Measurements from ENCODE around the gene DUSP10.

The DUSP10 gene

DNA sequence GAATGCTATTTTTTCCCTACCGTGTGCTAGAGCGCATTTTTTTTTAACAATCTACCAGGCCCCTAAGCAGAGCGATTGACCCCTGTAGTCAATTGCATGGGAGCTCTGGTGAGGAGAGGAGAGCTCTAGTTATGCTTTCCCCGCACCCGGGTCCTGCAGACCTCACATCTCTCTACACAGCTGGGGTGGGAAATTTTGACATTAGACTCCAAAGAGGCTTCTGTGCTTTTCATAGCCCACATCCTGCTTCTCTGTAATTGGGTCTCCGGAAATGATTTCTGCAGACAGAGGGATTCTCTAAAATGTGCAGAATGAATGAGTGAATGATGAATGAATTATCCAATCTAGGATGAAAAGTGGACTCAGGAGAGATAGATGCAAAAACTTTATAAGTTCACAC is 41.5 kb upstream of the DUSP10 start:
- H3K27ac ChIP-seq (replicated peaks): no peak overlapping the region
- TF ChIP-seq SPI1 (IDR thresholded peaks at IDR 0.05; ENCODE audit: borderline replicate concordance, low read depth) (no peak), CTCF (IDR thresholded peaks at IDR 0.05; ENCODE audit: insufficient read depth, low read length) (no peak), REST (IDR thresholded peaks at IDR 0.05; ENCODE audit: insufficient replicate concordance, low read depth) (no peak), GABPA (IDR thresholded peaks at IDR 0.05; ENCODE audit: low read depth) (no peak), POLR2AphosphoS5 (IDR thresholded peaks at IDR 0.05; ENCODE audit: low read depth) (no peak)

GRCh38 chr1:221782970-221783369 is 41.1 kb upstream of the DUSP10 start:
- Histone ChIP-seq H3K27me3 (ENCODE audit: insufficient read depth, poor library complexity, severe bottlenecking) (no peaks in the 10 kb centered on the region), H3K27ac (replicated peaks) (no peak overlapping the region), H3K4me3 (replicated peaks; ENCODE audit: insufficient read depth, low read length) (no peak overlapping the region)
- TF ChIP-seq POLR2AphosphoS5 (IDR thresholded peaks at IDR 0.05; ENCODE audit: low read depth) (no peak), CTCF (IDR thresholded peaks at IDR 0.05; ENCODE audit: insufficient read depth, low read length) (no peak), REST (IDR thresholded peaks at IDR 0.05; ENCODE audit: insufficient replicate concordance, low read depth) (no peak), SPI1 (IDR thresholded peaks at IDR 0.05; ENCODE audit: borderline replicate concordance, low read depth) (no peak), GABPA (IDR thresholded peaks at IDR 0.05; ENCODE audit: low read depth) (no peak)
- DNase-seq (ENCODE audit: low read depth in 1 of 2, low spot score in 1 of 2): no peak

More for the DNA sequence above, 41.5 kb upstream of the DUSP10 start:
- no peak for DNase-seq (ENCODE audit: low read depth in 1 of 2, low spot score in 1 of 2)
- Histone ChIP-seq H3K4me3 (replicated peaks; ENCODE audit: insufficient read depth, low read length) (no peak overlapping the region), H3K27me3 (ENCODE audit: insufficient read depth, poor library complexity, severe bottlenecking) (no peaks in the 10 kb centered on the region)

GRCh38 chr1:221782477-221782876 is 40.6 kb upstream of the DUSP10 start:
- no peak overlapping the region for H3K27ac ChIP-seq (replicated peaks)
- no peak for TF ChIP-seq CTCF (IDR thresholded peaks at IDR 0.05; ENCODE audit: insufficient read depth, low read length)
- no peak for TF ChIP-seq SPI1 (IDR thresholded peaks at IDR 0.05; ENCODE audit: borderline replicate concordance, low read depth)
- TF ChIP-seq REST (IDR thresholded peaks at IDR 0.05; ENCODE audit: insufficient replicate concordance, low read depth): no peak
- TF ChIP-seq GABPA (IDR thresholded peaks at IDR 0.05; ENCODE audit: low read depth): no peak
- no peak overlapping the region for H3K4me3 ChIP-seq (replicated peaks; ENCODE audit: insufficient read depth, low read length)
- no peak for DNase-seq (ENCODE audit: low read depth in 1 of 2, low spot score in 1 of 2)
- no peaks in the 10 kb centered on the region for H3K27me3 ChIP-seq (ENCODE audit: insufficient read depth, poor library complexity, severe bottlenecking)

Measured in HL-60 (cell line).